HG02678 (cell line): ENCODE data around the gene HGS.
"Not testable (repeated sequence)": the region's sequence is repeated elsewhere in the genome, so short reads cannot be mapped to it uniquely, and the experiment has no call there.

Source experiments
- ATAC-seq: cut with Tn5 transposase; IDR thresholded peaks from one replicate; pipeline ENCODE4 v1.9.1; 2021; ENCODE audit warnings: mild to moderate bottlenecking, moderate library complexity; ENCODE audit not compliant: unreplicated experiment

HGS gene

GRCh38 chr17:81655378-81656117 lies 28.3 kb upstream of the HGS start:
- ATAC-seq, result no peak

DNA sequence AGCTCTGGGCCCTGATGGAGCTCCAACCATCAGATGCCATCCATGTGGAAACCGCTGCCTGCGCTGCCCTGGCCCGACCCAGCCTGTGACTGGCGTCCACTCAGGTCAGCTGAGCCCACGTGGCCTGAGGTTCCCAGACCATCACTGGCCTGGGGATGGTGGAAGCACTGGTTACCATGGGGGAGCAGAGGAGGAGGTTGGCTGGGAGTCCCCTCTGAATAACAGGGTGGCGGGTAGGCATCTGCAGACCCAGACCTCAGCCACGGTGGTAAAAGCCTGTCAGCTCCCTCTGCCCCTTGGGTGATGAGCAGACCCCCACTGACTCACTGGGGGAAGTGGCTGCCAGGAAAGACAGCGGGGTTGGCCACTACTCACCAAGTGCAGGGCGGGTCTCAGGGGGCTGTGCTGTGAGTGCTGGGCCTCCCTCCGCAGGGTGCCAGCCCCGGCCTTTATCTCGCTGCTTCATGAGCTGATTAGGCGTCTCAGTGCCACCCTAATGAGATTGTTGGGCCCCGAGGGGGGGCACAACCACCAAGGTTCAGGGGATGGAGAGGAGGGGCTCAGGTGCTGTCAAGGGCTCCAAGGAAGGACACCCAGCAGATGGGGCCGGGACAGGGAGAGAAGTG lies 27.6 kb upstream of the HGS start, which contains the start of gene PDE6G:
PDE6G (minus strand) TSS at position 425 of the 626 bp plus-strand sequence. CDS start 3,237 bp downstream, outside the sequence.
- ATAC-seq, result no peak

DNA sequence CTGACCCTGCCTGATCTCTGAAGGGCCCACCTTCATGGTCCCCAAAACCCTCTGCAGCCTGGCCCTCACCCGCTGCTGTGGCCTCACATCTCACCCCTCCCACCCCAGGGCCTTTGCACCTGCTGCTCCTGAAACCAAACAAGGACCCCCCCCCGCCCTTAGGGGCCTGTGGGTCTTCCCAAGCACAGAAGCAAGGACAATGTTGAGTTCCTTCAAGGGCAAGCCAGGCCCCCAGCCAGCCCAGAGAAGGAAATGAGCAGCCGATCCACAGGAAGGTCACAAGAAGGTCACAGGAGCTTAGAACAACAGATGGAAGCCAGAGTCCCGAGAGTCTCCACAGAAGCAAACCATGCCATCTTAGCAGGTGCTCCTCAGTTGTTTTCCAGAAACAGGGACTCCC lies 27.0 kb upstream of the HGS start:
- ATAC-seq, result no peak

GRCh38 chr17:81659038-81659437 lies 24.8 kb upstream of the HGS start:
- no peak for ATAC-seq

DNA sequence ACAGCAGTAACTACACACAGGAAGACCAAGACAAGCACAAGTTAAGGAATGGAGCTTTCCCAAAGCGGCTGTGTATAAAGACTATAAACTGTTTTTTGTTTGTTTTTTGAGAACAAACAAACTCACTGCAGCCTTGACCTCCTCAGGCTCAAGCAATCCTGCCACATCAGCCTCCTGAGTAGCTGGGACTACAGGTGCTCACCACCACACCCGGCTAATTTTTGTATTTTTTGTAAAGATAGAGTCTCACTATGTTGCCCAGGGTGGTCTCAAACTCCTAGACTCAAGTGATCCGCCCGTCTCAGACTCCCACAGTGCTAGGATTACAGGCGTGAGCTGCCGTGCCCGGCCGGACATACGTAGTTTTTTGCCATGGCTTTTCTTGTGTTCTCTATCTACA lies 23.4 kb upstream of the HGS start:
- no peak for ATAC-seq

- no peak for ATAC-seq
Measured at GRCh38 chr17:81662002-81662401, 21.8 kb upstream of the HGS start.

GRCh38 chr17:81664051-81664470 lies 19.8 kb upstream of the HGS start:
- ATAC-seq, result no peak

DNA sequence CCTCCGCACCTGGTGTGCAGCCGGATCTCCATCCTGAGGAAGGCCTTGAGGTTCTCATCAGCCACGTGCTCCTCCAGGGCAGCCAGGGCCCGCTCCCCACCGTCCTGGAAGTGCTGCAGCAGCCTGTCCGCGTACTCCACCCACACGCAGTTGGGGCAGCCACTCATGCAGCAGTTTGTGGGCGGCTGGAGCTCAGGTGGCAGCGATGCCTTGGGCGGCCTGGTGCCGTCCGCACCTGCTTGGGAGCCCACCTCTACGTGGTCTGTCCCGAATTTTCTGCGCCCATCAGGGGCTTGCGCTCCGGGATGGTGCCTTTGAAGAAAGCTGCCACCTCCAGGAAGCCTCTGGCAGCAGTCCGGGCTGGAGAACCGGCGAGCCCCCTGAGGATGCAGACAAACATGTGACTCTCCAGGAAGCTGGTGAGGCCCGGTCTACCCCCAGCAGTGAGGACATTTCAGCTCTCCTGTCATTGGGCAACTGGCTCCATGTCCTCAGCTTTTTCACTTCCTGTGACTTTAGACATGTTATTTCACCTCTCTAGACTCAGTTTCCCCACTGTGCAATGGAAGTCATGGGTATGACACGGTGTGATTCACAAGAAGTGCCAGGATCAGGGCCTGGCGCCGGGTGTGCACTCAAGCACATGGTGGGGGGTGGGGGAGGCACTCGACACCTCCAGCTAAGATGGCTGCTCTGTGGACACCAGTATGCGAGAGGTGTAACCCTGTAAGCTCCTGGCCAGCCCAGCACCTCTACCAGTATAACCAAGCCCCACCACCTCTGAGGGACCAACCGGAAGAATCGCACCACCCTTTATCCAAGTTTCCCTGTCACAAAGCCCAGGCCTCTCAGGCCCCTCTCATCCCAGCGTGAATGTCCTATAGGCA lies 18.4 kb upstream of the HGS start:
- peak; percentile 14 for ATAC-seq

GRCh38 chr17:81666092-81666341 lies 17.8 kb upstream of the HGS start:
- peak; percentile 11 for ATAC-seq

DNA sequence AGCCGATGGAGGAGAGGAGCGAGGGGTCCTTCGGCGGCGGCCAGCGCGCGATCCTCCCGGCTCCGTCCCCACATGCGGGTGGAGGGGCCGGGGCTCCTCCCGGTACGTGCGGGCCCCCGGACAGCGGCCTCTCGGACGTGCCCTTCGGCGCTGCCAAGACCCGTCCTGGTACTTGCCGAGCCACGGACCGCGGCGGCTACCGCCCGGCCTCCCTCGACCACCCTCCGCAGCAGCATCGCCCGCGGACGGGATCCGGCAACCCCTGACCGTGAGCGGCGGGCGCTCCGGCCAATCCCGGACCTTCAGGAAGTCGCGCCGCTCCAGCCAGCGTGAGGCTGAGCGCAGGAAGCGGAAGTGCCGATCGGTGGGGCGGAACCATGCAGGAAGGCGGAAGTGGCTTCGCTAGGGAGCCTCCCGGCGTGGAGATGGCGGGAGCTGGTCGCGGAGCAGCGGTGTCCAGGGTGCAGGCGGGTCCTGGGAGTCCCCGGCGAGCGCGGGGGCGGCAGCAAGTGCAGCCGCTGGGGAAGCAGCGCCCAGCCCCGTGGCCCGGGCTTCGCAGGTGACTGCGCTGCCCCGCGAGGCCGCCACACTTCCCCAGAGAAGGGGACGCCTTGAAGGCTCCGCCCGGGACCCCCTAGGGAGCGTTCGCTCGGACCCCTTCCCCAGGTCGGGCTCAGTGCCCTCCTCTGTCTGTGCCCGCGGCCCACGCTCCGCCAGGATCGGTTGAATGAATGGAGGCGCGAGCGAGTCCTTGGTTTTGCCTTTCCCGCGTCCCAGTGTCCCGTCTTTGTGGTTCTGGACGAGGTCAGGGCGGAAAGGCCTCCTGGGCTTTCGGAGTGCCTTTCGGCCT lies 17.2 kb upstream of the HGS start, which contains the start of the genes CCDC137 and OXLD1:
CCDC137 (plus strand) TSS at position 396 of the 850 bp plus-strand sequence; CDS start at position 426, 30 bp downstream.
OXLD1 (minus strand) TSS at position 264 of the 850 bp plus-strand sequence; CDS start at position 236, 28 bp downstream.
- ATAC-seq, result peak; percentile 91

DNA sequence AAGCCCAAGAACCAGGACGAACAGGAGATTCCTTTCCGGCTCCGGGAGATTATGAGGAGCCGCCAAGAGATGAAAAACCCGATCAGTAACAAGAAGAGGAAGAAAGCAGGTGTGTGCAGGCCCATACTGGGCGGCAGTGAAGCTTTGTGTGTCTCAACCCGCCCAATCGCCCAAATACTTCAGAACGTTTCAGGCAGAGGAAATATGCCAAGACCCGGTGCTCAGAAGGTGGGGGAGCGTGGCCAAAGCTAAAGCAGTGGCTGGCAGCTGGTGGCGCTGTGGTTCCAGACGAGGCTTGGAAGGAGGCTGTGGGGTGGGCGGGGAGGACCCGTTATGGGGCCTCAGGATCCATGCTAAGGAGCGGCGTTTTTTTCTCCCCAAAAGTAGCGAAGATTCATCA lies 16.1 kb upstream of the HGS start:
- no peak for ATAC-seq

GRCh38 chr17:81672504-81672903 lies 11.3 kb upstream of the HGS start:
- no peak for ATAC-seq

DNA sequence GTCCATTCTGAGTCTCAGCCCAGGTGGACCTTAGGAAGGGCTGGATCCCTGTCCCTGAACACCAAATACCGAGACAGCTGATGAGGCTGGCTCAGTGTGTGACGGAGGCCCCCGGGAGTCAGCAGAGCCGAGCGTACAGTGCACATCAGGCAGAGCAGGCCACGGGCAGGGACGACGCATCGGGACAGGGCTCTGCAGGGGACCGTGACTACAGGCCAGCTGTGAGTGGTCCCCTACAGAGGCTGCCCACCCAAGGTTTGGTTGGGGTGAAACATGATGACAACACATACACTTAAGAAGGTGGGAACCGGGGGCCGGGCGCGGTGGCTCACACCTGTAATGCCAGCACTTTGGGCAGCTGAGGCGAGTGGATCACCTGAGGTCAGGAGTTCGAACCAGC lies 10.9 kb upstream of the HGS start:
- ATAC-seq, result no peak

- no peak for ATAC-seq
Measured at GRCh38 chr17:81673561-81674258, 10.1 kb upstream of the HGS start.

GRCh38 chr17:81675515-81676221 lies 8.1 kb upstream of the HGS start:
- ATAC-seq, result not testable (repeated sequence)

GRCh38 chr17:81676906-81677305 lies 6.9 kb upstream of the HGS start:
- no peak for ATAC-seq

- no peak for ATAC-seq
Measured at GRCh38 chr17:81680150-81680549, 3.7 kb upstream of the HGS start.

DNA sequence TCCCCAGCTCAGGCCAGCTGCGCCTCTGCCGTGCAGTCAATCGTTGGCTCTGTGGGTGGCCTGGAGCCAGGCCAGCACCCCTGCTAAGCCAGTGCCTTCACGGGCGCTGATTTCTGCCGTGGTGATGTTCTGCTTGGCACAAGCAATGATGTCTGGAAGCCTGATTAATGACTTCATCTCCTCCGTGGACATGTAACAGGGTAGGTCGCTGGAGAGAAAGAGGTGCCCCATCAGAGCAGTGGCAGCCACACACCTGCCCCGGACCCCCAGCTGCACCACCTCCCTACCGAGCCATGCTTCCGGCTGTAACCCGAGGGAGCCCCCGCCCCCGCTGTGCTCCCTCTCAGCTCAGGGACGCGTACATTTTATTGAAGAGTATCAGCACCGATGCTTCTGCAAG lies 2.1 kb upstream of the HGS start:
- no peak for ATAC-seq

DNA sequence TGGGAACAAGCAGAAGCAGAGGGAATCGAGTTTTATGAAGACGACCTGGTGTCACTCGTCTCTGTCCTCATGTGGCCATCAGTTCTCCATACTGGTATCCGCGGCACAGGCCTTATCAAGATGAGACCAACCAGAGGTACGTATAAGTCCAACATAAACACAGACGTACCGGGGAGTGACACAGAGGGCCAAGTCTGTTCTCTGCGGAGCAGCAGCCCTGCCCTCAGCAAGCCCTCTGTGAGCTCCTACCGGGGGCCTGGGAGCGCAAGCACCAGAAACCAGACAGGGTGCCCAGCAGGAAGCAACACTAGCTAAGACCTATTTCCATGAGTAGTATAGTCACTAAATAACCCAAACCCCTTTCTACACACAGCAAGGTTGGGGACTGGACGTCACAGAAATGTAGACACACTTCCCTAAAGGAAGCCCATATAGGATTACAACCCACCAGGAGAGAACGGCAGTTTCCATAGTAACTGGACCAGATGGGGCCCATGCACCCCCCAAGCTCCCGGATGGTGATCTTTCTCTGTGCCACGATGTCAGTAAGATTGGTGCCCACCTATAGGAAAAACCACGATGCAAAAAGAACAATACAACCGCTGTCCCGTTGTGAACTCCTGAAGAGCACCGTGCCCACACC lies 1.1 kb upstream of the HGS start:
- ATAC-seq, result no peak
